ENCODE measurements around the gene CHRD. TPM values are rescaled to one million over a fixed set of nuclear protein-coding genes. Genes with fewer than 3 reads are reported as not detected.
A peak's percentile ranks its signal among the peaks of the same experiment; 100 is the strongest.

The CHRD gene
- total RNA-seq, 6 experiments from 2014 or later, result 0.09 to 0.31 (median 0.19) TPM; not detected in 2

DNA sequence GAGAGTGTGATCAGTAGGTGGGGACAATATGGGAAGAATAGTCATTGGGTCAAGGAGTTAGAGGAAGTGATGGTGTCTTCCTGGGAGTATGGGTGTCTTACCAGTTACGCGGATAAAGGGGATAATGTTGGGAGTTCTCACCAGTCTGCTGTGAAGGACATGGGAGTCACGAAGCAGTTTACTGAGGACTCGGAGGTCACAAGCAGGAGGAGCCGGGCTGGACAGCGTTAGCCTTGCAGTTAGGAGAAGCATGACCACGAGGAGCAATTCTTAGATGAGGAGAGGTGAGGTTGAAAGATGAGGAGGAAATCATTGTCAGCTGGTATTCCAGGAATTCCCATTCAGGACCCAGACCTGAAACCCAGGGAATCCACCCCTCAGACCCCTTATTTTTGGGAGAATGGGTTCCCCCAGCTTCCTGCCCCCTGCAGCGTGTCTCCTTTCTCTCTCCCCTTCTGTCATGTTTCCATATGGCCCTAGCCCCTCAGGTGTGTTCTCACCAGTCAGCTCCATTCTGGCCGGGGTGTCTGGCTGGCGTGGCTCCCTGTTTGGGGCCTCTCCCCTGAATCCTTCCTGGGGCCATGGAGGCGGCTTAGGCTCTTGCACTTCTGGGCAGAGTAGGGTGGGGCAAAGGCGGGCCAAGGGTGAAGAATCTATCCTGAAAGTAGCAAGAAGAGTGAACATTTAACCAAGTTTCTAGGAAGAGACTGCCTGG is 4.0 kb upstream of the CHRD start:
- Mint-ChIP-seq H3K4me1 (ENCODE audit: low read depth) (peaks cover 24% of the 10 kb centered on the region), H3K27ac (no peak overlapping the region), H3K36me3 (ENCODE audit: low read depth) (no peaks in the 10 kb centered on the region), H3K9me3 (no peaks in the 10 kb centered on the region), H3K4me3 (no peak overlapping the region), H3K27me3 (ENCODE audit: insufficient read depth) (peaks cover 35% of the 10 kb centered on the region)
- DNase-seq, result no peak
- TF ChIP-seq, protein P1, sequence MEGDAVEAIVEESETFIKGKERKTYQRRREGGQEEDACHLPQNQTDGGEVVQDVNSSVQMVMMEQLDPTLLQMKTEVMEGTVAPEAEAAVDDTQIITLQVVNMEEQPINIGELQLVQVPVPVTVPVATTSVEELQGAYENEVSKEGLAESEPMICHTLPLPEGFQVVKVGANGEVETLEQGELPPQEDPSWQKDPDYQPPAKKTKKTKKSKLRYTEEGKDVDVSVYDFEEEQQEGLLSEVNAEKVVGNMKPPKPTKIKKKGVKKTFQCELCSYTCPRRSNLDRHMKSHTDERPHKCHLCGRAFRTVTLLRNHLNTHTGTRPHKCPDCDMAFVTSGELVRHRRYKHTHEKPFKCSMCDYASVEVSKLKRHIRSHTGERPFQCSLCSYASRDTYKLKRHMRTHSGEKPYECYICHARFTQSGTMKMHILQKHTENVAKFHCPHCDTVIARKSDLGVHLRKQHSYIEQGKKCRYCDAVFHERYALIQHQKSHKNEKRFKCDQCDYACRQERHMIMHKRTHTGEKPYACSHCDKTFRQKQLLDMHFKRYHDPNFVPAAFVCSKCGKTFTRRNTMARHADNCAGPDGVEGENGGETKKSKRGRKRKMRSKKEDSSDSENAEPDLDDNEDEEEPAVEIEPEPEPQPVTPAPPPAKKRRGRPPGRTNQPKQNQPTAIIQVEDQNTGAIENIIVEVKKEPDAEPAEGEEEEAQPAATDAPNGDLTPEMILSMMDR (IDR thresholded peaks at IDR 0.05), result no peak

DNA sequence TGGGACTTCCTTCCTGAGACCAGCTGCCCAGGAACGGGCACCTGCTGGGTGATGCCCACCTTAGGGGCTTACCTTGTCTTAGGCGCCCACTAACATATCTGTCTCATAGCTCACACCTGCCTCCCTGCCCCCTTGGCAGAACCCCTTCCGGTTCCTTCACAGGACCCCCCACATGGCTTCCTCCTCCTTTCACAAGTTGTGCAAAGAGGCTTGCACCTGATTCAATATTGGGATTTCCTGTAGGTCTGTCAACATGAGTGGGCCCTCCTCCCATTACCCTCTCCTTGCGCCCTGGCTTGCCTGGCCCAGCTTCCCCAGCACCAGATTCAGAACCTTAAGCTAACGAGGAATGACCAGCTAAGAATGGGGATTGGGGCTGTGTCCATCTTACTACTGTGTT is 2.5 kb upstream of the CHRD start:
- Mint-ChIP-seq H3K4me3 (no peak overlapping the region), H3K9me3 (no peaks in the 10 kb centered on the region), H3K36me3 (ENCODE audit: low read depth) (no peaks in the 10 kb centered on the region), H3K4me1 (ENCODE audit: low read depth) (peaks cover 14% of the 10 kb centered on the region), H3K27me3 (ENCODE audit: insufficient read depth) (peaks cover 44% of the 10 kb centered on the region), H3K27ac (no peak overlapping the region)
- no peak for DNase-seq
- TF ChIP-seq, protein P1 (IDR thresholded peaks at IDR 0.05), result no peak

DNA sequence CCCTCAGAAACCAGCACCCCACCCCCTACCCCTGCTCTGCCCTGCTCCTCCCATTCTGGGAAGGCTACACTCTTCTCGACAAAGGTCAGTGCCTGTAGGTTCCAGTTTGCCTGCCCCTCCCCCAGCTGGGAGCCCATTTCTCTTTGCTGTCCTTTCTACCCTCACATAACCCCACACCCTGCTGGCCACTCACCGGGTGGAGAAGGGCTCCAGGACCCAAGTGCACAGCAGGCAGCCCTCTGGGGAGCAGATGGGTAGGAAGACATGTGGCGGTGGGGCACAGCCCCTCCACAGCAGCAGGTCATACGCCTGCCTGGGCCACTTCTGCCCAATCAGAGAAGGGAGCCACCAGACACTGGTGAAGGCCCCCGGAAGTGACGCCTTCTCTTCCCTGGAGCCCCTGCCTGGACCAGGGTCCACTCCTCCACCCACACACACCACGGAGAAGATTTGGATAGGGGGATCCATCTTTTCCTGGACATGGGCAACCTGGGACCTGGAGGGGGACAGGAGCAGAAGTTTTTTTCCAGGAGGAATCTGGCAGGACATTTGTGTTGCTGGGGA is 1.9 kb upstream of the CHRD start, which contains the start of gene THPO:
Gene THPO, minus strand, starts transcription at position 326 of the 564 bp plus-strand sequence. CDS start 1,948 bp downstream, outside the sequence.
- TF ChIP-seq, protein P1 (IDR thresholded peaks at IDR 0.05), result no peak
- Mint-ChIP-seq H3K27ac (no peak within 1 kb of the TSS), H3K4me1 (ENCODE audit: low read depth) (peaks cover 14% of the 10 kb centered on the region), H3K9me3 (no peaks in the 10 kb centered on the region), H3K36me3 (ENCODE audit: low read depth) (no peaks in the 10 kb centered on the region), H3K4me3 (no peak within 1 kb of the TSS), H3K27me3 (ENCODE audit: insufficient read depth) (peaks cover 45% of the 10 kb centered on the region)
- DNase-seq, result no peak

DNA sequence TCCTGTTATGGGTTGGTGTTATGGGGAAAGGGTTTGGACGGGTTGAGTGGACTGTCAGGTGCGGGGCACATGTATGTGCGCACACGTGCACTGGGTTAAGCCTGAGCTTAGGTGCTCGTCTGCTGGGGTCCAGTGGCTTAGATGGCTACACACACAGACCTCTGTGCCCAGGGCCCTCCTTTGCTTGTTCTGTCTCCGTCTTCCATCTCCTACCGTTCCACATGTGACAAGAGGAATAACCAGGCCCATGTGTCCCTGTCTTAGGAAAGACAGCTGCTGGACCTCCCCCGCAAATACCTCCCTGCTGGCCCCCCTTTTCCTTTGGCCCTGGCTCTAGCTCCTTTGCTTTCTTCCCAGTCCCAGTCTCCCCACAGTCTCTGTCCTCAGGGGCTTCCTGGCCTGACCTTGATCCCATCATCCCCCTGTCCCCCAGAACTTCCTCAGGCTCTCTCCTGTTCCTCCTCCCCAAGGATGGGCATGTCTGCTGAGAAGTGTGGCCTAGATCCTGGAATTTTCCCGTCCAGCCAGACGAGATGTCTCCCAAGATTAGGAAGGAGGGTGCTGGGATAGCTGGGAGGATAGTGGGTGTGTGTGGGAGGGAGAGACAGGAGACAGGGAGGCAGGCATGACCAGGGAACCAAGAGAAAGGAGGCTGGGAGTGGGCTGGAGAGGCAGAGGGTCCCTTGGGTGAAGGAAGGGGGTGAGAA is 1.1 kb upstream of the CHRD start:
- no peaks in the 10 kb centered on the region for H3K36me3 Mint-ChIP-seq (ENCODE audit: low read depth)
- peaks cover 7% of the 10 kb centered on the region for H3K4me1 Mint-ChIP-seq (ENCODE audit: low read depth)
- DNase-seq, result no peak
- TF ChIP-seq, protein P1 (IDR thresholded peaks at IDR 0.05), result no peak
- peak overlapping the region; percentile 20; the same call in 1 of the 2 replicates for H3K4me3 Mint-ChIP-seq
- H3K27ac Mint-ChIP-seq, result no peak overlapping the region
- H3K27me3 Mint-ChIP-seq (ENCODE audit: insufficient read depth), result peaks cover 47% of the 10 kb centered on the region
- no peaks in the 10 kb centered on the region for H3K9me3 Mint-ChIP-seq

DNA sequence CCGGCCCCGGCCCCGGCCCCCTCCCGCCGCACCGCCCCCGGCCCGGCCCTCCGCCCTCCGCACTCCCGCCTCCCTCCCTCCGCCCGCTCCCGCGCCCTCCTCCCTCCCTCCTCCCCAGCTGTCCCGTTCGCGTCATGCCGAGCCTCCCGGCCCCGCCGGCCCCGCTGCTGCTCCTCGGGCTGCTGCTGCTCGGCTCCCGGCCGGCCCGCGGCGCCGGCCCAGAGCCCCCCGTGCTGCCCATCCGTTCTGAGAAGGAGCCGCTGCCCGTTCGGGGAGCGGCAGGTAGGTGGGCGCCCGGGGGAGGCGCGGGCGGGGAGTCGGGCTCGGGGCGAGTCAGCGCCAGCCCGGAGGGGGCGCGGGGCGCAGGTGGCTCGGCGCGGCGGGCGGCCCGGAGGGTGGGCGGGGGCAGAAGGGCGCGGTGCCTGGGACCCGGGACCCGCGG is 352 bp downstream of the CHRD start:
- no peaks in the 10 kb centered on the region for H3K36me3 Mint-ChIP-seq (ENCODE audit: low read depth)
- no peaks in the 10 kb centered on the region for H3K9me3 Mint-ChIP-seq
- no peak for DNase-seq
- peaks cover 49% of the 10 kb centered on the region for H3K27me3 Mint-ChIP-seq (ENCODE audit: insufficient read depth)
- H3K4me3 Mint-ChIP-seq, result no peak overlapping the region
- TF ChIP-seq, protein P1 (IDR thresholded peaks at IDR 0.05), result no peak
- H3K4me1 Mint-ChIP-seq (ENCODE audit: low read depth), result peaks cover 6% of the 10 kb centered on the region; the same call in 1 of the 2 replicates
- no peak overlapping the region for H3K27ac Mint-ChIP-seq
